HG02885 (cell line): ENCODE data around the gene PABPC1L.

Source experiments
- ATAC-seq: cut with Tn5 transposase; IDR thresholded peaks from one replicate; pipeline ENCODE4 v1.9.1; 2021; ENCODE audit warnings: mild to moderate bottlenecking; ENCODE audit not compliant: unreplicated experiment, poor library complexity

The PABPC1L gene

DNA sequence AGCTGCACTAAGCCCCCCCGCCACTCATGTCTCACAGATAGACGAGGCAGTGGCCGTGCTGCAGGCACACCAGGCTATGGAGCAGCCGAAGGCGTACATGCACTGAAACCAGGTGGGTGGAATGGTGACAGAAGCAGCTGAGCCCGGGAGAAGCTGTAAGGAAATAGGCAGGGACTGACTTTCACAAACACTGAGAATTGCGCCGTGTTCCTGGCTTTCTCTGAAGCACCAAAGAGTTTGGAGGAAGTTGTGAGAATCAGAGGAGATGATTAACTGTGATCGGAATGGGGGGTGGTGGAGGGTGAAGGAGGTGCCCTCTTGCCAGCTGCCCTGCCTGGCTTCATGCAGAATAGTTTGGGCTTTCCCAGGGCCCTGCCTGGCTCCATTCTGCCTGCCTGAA lies 28.8 kb downstream of the PABPC1L start:
- ATAC-seq, result no peak

DNA sequence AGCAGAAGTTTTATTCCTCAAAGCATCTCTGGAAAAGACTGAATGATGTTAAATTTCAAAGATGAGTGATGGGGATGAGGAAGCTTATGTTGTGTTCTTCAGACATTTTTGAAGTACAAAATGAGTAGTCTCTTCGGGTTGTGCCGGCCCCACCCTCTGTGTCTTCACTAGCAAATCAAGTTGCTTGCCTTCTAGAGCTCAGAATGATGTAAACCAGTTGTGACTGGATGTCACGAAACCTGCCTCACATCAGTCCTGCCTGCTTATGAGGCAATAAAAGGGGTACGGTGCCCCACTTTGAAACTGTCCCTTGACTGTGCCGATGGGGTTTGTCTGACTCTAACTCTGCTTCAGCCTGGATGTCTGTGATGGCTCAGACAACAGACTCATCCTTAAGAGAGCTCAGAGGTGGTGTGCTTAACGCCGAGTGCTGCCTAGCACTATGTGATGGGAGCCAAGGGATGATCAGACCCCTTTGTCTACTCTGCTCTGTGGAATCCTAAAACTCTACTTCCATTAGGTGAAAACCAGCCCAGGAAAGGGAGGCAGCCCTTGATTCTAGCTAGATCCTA lies 31.3 kb downstream of the PABPC1L start:
- ATAC-seq, result no peak

DNA sequence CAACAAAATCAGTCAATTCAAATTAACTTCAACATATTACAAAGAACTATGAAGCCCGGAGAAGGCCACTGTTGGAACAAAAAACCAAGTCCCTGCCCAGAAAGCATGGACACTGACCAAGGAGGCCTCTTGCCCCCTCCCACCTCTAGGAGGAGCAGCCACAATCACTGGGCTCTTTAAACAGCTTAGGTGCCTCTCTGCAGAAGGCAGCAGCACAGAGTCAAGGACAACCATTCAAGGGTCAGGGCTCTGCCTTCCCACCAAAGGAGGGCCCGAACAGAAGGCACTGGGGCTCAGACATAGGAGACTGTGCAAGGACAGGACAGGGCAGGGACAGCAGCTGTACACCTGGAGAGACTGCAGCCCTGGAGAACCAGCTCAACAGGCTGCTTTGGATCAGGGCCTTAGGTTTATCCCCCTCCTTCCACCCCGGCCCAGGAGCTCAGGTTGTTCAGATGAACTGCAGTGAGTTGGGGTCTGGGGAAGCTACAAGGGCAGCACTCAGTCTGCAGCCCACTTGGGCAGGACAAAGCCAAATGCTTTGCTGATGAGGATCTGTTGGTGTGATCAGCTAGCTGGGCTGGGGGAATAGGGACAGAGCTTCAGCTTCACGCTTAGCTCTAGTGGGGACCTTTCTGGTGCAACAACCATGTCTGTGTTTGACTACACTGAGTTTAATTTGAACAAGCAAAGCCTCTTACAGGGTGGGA lies 32.6 kb downstream of the PABPC1L start:
- no peak for ATAC-seq

DNA sequence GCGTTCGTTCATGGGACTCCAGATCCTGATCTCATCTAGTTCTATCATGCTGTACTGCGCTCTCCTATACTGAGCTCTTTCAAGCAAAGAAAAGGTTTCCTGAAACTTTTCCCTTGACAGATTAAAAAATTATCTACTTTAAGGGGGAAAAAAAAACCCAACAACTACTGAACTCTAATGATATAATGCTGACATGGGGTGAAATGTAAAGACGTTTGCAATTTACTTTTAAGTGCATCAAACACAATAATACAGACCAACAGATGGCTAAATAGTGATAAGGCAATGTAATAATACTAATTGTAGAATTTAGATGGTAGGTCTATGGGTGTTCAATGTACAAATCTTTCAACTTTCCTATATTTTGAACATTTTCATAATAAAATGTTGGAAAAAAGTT lies 34.0 kb downstream of the PABPC1L start:
- no peak for ATAC-seq

DNA sequence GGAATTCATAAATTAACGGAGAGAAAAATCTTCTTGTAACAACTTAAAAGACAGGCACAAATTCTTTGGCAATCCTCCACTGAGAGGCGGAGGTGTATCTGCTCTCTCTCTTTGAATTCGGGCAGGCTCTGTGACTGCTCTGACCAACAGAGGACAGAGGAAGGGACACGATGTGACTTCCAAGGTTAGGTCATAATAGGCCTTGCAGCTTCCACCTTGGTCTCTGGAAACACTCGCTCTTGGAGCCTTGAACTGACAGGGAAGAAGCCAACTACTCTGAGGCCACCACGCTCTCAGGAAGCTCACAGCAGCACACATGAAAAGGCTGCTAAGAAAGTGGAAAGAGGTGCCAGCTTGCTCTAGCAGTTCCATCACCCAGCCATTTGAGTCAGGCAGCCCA lies 35.4 kb downstream of the PABPC1L start:
- no peak for ATAC-seq

DNA sequence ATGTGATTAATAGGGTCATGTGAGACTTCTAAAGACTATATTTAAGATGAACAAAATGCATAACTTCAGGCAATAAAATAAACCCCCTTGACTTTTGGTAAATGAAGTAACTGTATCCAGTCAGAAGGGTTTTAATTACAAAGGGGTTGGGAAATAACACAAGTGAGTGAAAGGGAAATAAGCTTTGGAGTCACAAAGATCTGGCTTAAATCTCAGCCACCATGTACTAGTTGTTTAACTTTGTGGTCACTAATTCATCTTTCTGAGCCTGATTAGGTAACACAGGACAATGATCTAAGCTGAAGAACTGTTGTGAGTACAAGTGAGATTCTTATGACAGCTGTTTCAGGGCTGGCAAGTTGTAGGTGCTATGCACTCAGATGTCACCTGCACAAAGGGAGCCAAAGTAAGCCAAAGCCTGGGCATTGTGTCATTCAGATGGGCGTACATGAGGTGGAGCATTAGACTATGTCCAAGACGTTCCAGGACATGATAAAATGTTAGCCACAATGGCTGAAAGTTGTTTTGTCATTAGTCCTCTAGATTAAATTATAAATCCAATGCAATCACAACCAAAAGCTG lies 36.5 kb downstream of the PABPC1L start:
- no peak for ATAC-seq

DNA sequence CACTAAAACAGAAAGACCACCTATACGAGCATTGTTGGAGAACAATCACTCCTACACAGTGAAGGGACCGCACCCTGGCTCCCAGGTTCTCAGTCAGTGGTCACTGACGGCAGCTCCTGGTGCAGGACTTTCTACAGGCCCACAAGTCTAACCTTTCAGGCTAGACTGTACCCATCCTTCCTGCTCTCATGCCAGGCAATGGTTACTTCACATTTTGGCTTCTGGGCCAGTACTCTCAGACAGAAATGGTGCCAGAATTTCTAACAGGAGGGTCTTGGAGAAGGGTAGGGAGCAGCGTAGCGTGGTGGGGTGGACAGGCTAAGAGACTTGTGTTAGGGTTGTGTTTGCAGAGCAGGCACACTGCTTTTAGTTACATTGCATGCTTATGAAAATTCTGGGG lies 38.2 kb downstream of the PABPC1L start:
- ATAC-seq, result no peak

DNA sequence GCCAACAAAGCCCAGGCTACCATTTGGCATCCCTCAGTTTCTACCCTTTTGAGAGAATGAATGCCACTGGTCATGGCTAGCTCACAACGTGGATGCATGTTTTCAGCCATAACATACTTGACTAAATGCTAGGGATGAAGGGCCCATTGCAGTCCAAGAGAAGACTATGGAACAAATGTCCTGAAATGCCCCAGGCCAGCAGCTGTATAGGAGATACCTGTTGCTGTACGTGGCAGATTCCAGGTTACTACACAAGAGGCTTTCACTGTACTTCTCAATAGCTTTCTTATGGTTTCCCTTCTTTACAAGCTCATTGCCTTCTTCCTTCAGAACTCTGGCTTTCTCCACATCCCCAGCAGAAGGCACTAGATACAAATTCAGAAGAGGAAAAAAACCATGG lies 38.7 kb downstream of the PABPC1L start:
- ATAC-seq, result no peak

DNA sequence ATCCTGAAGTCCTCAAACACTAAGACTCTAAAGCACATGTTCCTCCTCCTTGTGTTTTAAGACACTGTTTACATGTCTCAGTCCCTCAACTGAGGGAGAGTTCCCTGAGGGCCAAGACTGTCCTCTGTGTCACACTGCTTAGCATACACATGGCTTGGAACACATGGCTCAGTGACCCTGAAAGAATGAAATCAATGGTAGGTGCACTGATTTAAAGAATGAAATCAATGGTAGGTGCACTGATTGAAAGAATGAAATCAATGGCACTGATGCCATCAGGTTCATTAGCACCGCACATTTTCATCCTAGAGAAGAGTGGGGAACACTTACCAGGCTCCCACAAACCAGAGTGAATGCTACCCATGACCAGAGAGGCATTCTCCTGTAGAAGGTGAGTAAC lies 40.5 kb downstream of the PABPC1L start:
- no peak for ATAC-seq

DNA sequence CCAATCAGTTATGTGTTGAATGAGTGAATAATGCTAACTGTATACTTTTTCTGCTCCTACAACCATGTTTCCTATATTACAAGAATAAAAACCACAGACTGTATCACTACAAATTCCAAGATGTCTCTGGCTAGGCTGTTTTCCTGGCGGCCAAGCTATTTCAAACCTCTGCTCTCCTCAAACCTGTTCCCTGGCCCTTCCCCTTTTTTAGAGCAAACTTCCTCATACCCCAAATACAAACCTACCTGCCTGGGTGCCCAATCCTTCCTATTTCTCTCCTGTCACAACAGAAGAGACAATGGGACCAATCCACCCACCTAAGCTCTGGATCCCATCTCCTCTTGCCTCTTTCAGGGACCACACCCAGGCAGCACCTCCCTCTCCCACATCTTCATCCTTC lies 42.9 kb downstream of the PABPC1L start:
- ATAC-seq, result no peak

DNA sequence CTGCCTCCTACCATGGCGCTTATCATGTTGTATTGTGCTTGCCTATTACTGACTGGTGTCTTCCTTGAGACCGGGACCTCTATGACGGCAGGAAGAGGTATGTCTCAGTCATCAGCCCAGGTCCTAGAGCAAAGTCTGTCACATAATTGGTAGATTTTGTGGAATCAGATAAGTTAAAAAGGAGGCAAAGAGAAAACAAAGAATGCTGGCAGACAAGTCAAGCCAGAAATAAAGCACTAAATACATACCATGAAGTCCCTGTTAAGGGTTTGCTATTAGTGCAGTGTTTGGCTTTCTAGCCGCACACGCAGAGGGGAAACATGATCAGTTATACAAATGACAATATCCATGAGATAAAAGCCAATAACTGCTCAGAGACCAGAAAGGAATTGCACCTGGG lies 44.4 kb downstream of the PABPC1L start:
- no peak for ATAC-seq

DNA sequence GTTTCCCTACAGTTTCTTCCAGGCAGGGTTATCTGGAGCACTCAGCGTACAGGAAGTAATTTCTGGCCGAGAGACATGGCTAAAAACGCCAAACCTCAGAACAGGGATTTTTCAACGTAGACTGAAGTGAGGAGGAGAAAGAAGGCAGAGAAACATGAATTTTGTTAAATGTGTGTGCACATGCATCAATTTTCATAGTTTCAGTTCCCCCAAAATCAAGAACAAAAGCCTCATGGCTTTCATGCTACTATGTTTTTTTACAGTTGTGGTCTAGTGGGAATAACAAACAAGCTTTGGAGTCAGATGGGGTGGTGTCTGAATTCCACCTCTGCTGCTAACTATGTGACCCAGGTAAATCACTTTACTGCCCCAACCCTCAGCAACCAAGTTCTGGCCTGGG lies 45.4 kb downstream of the PABPC1L start:
- no peak for ATAC-seq

DNA sequence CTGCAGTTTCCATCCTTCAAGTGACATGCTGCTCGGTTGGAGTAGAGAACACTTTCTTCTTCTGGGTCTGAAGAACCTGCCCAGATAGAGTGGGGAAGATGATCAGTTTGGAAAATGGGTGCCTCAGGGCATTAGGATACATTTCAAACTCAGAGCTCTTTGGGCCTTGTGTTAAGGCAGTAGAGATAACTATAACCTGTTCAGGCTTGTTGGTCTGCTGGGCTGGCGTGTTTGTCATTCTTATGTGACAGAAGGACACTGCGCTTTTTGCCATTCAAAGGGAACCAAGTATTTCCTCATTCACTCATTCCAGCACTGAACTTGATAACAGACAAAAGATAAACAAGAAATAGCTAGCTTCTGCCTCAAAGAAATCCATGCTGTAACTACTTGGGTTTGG lies 46.5 kb downstream of the PABPC1L start:
- ATAC-seq, result no peak

DNA sequence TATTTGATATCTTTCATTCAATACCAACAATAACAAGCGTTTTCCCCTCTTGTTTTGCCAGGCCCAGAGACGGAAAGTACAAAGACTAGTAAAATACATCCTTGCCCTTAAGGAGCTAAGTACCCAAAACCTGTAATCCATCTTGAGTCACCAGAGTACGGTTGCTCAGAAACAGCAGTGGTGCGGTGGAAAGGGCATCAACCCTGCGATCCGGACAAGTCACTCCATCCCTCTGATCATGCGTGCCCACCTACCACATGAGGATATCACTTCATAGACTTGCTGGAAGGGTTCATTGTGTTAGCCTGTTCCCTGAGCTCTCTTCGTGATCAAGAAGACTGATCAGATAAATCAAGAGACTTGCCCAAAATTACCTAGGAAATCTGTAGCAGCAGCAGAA lies 48.4 kb downstream of the PABPC1L start:
- ATAC-seq, result no peak

DNA sequence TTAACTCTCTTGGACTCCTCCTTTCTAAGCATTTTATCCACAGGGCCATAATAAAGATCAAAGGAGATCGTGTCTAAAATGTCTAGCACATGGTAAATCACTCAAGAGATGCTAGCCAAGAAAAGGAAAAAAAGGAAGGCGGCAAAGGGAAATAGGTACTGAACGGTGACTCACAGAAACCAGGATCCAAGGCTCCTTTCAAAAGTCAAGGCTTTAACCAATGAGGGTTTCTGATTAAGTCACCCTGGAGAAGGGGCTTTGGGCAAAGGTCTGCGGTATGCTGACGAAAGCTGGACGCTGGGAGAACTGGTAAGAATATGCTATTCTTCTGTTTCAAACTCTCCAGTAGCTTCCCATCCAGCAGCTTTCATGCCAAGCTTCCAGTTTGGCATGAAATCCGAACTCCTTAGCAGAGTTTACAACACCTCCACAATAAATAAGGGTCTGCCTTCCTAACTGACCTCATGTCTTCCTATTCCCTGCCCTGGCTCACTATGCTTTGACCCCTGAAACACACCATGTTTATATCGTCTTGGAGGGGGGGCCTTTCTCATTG lies 49.3 kb downstream of the PABPC1L start:
- no peak for ATAC-seq

DNA sequence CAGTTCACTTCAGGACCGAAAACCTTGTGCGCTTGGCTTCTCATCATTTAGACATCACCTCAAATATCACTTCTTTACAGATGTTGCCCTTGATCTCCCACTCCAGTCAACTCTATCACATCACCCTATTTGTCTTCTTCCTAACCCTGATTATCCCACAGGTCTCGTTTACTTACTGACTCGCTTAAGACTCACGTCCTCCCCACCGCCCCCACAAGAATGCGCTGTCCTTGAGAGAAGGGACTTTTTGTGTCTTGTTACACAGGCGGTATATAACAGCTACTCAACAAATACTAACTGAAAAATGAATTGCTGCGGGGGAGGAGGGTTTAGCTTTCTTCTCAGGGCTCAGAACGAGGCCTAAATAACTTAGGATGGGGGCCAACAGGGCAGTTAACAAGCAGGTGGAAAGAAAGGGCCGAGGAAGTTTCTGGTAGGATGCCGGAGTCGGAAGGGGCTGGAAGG lies 49.8 kb downstream of the PABPC1L start:
- ATAC-seq, result peak; percentile 33

DNA sequence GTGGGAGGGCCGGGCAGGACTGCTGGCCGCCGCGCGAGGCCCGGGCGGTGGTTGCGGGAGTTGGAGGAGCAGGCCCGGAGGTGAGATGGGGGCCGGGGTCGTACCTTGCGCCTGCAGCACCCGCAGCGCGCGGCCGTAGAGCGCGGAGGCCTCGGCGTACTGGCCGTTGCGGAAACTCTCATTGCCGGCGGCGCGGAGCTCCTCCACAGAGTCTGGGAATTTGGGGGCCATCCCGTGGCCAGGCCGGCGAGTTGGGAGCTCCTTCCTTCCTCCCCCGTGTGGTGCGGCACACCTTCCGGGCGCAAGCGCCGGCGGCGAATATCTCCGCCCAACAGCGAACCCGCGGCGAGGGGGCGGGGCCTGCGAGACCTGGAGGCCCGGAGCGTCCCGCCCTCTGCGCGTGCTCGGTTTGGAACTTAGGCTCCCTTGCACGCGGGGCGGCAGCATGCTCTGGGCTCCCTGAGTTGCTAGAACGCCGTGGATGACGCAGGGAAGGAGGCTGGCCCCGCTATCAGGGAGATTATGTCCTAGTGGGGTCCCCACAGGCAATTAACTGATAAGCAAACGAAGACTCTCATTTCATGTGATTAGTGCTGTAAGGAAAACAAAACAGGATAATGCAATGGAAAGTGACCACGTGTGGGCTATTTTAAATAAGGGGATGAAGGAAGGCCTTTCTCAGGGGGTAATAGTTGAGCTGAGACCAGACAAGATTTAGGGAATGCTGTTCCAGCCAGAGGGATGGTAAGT lies 50.4 kb downstream of the PABPC1L start, which contains the start of gene TOMM34:
Gene TOMM34 (minus strand): TSS at position 295 of the 750 bp plus-strand sequence. CDS start 64 bp downstream, at position 231.
- ATAC-seq, result peak; percentile 91

DNA sequence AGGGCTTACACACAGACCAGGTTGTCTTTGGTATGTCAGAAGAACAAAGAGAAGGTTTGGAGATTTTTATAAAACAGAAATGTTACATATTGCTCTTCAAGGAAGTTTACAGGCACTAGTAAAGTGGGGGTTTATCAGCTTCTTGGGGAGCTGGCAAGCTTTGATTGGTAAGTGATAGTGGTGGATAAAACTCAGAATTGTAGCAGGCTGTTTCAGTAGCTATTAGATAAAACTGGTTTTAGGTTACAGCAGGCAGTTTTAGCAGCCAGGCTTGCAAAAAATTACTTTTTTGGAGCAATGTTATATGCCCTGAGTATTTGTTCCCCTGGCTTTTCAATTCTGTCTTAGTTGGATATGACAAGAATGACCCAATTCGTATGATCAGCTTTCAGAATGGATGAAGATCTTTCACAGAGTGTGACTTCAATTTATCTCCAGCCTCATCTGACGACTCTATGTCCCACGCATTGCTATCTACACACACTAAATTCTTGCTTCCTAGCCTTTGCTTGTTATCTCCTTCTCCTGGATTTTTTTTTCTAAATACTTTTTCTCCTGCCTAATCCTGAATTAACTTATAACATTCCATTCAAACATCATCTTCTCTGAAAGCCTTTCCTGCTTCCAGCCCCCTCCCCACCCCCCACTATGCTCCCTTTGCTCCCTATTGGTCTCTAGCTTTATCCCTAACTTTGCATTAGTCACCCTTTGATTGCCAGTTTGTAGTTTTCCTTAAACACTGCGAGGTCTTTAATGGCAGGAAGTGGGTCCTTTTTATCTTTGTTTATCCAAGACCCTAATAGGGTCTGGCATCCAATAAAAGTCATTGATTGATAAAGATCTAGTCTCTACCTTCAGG lies 51.4 kb downstream of the PABPC1L start:
- ATAC-seq, result no peak

DNA sequence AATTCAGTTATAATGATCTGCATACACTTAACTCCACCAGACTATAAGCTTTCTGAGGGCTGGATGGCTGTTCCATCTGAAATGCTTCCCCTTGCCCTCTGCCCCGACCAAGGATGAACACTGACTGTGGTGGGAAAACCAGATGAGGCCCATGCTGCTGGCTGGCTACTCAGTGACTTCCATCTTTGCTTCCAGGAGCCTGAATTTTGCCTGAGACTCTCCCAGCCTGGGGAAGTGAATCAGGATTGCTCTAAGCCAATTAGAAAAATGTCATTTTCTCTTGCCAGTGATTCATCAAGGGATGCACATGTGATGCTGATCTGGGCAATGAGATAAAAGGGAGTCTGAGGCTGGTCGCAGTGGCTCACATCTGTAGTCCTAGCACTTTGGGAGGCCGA lies 52.0 kb downstream of the PABPC1L start:
- no peak for ATAC-seq

DNA sequence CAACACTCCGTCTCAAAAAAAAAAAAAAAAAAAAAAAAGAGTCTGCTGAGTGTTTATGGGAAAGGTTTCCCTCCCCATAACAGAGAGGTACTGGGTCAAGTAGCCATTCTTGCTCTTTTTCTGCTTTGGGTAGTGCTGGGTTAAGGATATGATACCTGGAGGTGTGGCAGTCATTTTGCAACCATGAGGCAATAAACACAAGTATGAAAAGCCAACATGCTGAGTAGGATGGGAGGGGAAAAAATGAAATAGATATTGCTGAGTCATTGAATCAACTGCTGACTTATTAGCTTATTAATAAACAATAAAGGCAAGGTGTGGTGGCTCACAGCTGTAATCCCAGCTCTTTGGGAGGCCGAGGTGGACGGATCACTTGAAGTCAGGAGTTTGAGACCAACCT lies 52.6 kb downstream of the PABPC1L start:
- ATAC-seq, result no peak
